Endothelial cell of hepatic sinusoid (primary cell): Measurements from ENCODE around the gene GRK5.

Source experiments
- in situ Hi-C: cut with HindIII; loops from 2 replicates; pipeline ENCODE4 v1.10.0; 2017; ENCODE audit warnings: low sequenced_read_pairs

Gene GRK5

GRCh38 chr10:119370111-119370741 lies 162.9 kb downstream of the GRK5 start:
- in situ Hi-C loops: no loop called here

- in situ Hi-C loops: no loop called here
Measured at GRCh38 chr10:119370972-119371703, 163.8 kb downstream of the GRK5 start.

DNA sequence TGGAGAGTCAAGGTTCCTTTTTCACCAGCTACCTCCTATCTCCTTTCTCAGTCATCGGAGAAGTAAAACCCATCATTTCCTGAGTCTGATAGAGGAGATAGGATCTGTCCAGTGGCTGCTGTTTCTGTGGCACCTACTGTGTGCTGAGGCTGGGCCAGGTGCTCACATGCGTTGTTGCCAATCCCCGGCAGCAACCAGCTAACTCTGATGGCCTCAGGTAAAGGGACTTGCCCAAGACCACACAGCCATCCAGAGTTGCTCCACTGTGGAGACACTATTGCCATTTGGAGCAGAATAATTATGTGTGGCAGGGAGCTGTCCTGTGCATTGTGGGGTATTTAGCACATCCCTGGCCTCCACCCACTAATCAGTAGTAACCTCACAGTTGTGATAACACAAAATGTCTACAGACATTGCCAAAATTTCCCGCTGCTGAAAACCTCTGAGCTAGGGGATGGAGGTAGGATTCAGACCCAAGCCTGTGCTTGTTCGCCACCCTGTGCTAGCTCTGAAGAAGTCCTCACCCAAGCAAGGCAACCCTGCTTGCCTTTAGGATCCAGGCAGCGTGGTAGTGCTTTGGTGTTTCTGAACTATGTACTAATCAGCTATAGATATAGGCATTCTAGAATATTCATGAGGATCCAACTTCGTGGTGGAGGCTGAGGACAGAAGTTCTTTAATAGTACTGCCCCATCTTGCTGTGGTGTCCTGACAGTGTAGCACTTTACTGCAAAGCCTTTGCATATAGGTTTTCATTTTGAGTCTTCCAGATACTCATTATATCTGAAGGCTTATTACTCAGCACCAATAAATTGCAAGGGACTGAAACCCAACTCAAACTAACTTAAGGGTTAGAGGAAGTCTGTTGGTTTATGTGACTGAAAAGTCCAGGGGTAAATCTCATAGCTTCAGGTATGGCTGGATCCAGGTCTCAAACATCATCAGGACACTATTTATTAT lies 164.6 kb downstream of the GRK5 start:
- in situ Hi-C loops: no loop called here

GRCh38 chr10:119373294-119374102 lies 166.1 kb downstream of the GRK5 start:
- in situ Hi-C loops: no loop called here

- in situ Hi-C loops: no loop called here
Measured at GRCh38 chr10:119374236-119374635, 166.9 kb downstream of the GRK5 start.

- in situ Hi-C loops: no loop called here
Measured at GRCh38 chr10:119375574-119376272, 168.4 kb downstream of the GRK5 start.

GRCh38 chr10:119377451-119377957 lies 170.1 kb downstream of the GRK5 start:
- in situ Hi-C loops: no loop called here

GRCh38 chr10:119377958-119378736 lies 170.8 kb downstream of the GRK5 start:
- in situ Hi-C loops: no loop called here

- in situ Hi-C loops: no loop called here
Measured at GRCh38 chr10:119378737-119379067, 171.3 kb downstream of the GRK5 start.

DNA sequence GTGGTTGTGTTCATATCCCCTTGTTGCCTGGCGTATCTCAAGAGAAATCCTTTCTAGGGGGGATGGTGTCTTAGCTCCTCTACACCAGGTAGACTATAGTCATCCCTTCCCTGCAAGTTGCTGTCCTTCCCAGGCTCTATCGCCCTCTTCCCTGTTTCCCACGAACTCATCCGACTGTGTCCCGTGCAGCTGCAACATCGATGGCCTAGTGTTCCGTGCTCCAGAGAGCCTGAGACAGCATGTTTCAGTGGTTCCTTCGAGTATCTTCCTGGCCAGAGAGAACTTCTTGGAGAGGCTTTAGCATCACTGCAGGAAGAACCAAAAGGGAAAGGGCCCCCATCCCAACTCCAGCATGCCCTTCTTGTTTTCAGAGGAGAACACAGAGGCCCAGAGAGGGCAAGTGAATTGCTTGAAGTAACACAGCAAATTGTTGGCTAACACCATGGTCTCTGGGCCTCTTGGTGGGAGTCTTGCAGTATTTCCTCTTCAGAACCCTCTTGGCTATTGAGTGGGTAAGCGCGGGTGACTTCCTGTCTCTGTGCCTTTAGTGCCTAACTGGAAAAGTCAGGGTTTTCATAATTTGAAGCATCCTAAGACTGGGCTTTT lies 172.2 kb downstream of the GRK5 start:
- in situ Hi-C loops: no loop called here

DNA sequence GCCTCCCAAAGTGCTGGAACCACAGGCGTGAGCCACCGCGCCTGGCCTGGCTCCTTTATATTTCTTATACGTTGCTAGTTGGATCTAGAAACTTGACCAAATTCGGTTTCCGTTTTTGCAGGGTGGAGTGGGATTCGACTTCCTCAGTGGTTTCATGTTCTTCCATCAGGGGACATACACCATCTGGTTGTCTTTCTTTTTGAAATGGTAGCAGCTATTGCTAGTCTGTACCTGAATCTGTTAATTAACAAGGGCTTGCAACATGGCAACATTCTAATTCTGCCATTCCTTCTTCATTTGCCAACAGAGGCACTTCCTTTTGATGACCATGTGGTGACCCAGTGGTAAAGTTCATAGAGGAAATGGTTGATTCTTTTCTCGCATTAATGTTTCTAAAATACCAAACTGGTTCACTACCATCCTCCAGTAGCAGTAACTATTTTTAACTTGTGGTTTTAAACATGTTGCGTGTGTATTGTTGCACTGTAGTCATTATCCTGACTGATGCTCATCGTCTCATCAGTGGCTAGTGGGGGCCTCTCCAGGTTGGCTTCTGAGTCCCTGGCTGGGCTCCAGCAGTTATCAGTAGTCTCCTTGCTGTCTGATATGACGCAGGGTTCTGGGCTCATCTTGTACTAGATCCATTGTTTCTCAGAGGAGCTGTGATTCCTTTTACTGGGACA lies 175.9 kb downstream of the GRK5 start:
- in situ Hi-C loops: no loop called here

DNA sequence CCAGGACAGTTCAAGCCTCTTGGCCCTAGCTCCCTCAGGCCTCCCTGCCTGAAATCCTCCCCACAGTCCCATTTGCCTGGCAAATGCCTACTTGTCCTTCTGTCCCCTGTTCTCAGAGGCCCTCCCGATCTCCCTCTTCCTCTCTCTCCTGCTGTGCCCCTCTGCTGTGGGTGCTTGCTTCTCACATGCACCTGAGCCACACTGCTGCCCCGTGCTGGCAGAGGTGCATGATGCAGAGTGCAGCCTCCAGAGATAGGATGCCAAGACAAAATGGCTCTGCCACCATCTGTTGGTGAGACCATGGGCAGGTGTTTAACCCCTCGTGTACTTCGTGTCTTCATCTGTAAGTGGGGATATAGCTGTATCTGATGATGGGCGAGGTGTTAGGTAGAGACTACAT lies 176.8 kb downstream of the GRK5 start:
- in situ Hi-C loops: no loop called here

DNA sequence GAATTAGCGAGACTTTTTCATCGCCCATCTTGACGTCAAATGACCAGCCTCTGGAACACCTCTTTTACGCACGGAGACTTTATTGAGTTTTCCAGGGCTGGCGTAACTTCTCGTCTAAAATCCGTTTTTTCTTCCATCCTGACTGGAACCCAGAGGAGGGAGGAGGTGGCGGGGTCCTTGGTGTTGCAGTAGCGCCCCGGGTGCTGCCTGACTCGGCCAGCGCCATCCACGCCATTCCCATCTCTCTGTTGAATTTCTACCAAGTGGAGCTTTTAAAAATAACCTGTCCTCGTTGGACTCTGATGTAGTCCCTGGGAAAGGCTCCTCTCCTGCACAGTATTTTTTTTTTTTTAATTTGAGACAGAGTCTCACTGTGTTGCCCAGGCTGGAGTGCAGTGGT lies 179.3 kb downstream of the GRK5 start:
- in situ Hi-C loops: no loop called here

DNA sequence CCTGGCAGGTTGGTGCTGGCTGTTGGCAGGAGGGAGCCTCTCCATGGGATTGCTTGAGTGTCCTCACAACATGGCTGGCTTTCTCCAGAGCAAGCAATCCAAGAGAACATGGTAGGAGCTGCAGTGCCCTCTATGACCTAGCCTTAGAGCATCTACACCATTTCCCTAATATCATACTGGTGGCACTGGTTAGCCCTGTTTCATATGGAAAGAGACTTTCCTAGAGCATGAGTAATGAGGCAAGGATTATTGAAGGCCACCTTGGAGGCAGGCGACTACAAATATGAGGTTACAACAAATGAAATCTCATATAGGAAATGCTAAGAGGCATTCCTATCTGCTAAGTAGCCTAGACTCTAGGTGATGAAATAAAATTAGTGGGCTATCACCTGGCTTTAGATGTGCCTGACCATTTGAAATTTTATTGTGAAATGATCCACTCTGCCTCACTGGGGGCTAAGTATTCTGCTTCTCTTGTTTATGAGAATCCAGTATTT lies 181.5 kb downstream of the GRK5 start:
- in situ Hi-C loops: no loop called here

DNA sequence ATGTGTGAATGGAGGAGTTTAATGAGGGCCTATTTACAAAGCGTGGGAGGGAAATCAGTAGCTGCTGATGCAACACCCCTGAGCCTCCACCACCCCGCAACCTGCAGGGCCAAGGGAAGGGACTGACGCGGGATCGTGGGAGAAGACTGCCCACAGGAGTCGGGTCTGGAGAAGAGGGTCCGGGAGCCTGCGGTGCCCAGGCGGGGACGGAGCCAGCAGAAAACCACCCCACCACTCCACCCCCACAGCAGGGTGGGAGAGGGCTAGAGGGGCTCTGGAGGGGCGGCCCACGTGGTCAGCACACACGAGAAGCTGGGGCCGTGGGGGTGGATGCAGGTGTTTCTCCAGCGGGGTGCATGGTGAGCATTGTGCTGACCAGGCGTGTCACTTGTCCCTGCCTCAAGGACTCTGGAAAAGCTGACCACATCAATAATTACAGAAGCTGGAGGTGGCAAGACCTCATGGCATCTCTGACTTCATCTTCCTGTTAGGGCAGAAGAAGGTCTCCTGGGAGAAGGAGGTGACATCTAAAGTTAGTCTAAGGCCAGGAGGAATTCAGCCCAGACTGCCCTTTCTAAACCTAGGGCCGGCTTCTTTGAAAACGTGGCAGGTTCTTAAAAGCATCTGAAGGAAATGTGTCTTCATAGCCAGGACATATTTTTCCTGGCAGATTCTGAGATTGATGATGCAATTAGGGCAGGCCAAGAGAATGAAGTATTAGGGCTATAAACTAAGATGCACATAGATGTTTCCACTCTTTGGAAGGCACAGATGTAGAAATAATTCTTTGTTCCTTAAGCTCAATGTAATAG lies 184.3 kb downstream of the GRK5 start:
- in situ Hi-C loops: no loop called here

GRCh38 chr10:119393019-119393418 lies 185.6 kb downstream of the GRK5 start:
- in situ Hi-C loops: no loop called here

GRCh38 chr10:119393421-119393820 lies 186.1 kb downstream of the GRK5 start:
- in situ Hi-C loops: no loop called here
